Measurements from ENCODE around the gene TMEM91.
"Not testable (repeated sequence)": the region's sequence is repeated elsewhere in the genome, so short reads cannot be mapped to it uniquely, and the experiment has no call there.

Gene TMEM91

DNA sequence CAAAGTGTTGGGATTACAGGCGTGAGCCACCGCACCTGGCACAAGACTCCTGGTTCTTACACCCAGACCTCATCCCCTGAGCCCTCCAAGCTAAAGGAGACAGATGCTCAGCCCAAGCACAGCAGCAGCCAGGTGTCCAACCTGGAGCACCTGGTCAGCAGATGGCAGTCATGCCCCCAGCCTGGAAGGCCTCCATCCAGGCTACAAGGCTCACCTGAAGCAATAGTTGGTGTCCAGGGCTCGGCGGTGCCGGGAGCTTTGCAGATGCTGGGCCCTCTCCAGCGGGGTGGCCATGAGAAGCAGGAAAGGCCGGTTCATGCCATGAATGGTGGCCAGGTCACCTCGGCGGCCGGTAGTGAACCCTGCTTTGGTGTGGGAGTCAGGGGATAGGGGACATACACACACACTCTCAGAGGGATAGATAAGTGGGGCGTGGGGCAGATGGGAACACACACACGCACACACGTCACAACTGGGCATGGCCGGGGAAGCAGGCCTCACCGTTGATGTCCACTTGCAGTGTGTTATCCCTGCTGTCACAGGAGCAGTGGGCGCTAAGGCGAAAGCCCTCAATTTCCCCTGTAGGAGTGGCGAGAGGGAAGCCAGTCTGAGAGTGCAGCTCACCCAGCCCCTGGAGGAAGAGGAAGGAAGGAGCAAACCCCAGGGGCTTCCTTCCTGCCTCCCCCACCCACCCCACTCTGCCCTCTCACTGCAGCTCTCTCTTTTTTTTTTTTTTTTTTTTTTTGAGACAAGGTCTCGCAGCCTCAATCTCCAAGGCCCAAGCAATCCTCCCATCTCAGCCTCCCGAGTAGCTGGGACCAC, 34.5 kb upstream of the TMEM91 start:
- DNase-seq (ENCODE audit: low read depth) = no peak
- TF ChIP-seq MAX (IDR thresholded peaks at IDR 0.05; ENCODE audit: low read depth, low read length) = no peak
- no peak for TF ChIP-seq CTCF (IDR thresholded peaks at IDR 0.05; ENCODE audit: low read depth, low read length)
- no peak for TF ChIP-seq POLR2A (IDR thresholded peaks at IDR 0.05; ENCODE audit: extremely low read depth, insufficient read length)
- TF ChIP-seq MYC (IDR thresholded peaks at IDR 0.05; ENCODE audit: low read depth, low read length) = no peak

DNA sequence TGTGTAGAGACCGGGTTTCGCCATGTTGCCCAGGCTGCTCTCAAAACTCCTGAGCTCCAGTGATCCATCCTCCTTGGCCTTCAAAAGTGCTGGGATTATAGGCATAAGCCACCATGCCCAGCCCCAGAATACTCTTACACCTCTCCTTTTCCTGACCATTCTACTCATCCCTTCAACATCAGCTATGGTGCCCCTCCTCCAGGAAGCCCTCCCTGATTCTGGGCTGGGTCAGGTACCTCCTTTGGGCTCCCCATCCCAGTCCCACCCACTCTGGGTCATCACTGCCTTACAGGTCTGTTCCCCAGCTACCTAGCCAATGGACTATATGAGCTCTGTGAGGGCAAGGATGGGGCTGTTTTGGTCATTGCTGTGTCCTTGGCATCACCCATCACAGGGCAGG, 32.2 kb upstream of the TMEM91 start:
- TF ChIP-seq MYC (IDR thresholded peaks at IDR 0.05; ENCODE audit: low read depth, low read length) = no peak
- TF ChIP-seq MAX (IDR thresholded peaks at IDR 0.05; ENCODE audit: low read depth, low read length) = no peak
- no peak for TF ChIP-seq POLR2A (IDR thresholded peaks at IDR 0.05; ENCODE audit: extremely low read depth, insufficient read length)
- TF ChIP-seq CTCF (IDR thresholded peaks at IDR 0.05; ENCODE audit: low read depth, low read length) = no peak

More for the DNA sequence above, 34.5 kb upstream of the TMEM91 start:
- H3K4me3 ChIP-seq (ENCODE audit: low read depth, low read length) = no peak overlapping the region

DNA sequence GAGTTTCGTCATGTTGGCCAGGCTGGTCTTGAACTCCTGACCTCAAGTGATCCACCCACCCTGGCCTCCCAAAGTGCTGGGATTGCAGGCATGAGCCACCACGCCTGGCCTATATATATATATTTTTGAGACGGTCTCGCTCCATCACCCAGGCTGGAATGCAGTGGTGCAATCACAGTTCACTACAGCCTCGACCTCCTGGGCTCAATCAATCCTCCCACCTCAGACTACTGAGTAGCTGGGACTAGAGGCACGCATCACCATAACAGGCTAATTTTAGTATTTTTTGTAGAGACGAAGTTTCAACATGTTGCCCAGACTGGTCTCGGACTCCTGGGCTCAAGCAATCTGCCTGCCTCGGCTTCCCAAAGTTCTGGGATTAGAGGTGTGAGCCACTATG, 29.4 kb upstream of the TMEM91 start:
- not testable (repeated sequence) for DNase-seq (ENCODE audit: low read depth); H3K4me3 ChIP-seq (ENCODE audit: low read depth, low read length)

More for the DNA sequence above, 32.2 kb upstream of the TMEM91 start:
- no peak for DNase-seq (ENCODE audit: low read depth)
- no peak overlapping the region for H3K4me3 ChIP-seq (ENCODE audit: low read depth, low read length)

GRCh38 chr19:41350735-41351338, 25.5 kb upstream of the TMEM91 start:
- TF ChIP-seq MAX (IDR thresholded peaks at IDR 0.05; ENCODE audit: low read depth, low read length) (no peak), POLR2A (IDR thresholded peaks at IDR 0.05; ENCODE audit: extremely low read depth, insufficient read length) (no peak), MYC (IDR thresholded peaks at IDR 0.05; ENCODE audit: low read depth, low read length) (no peak)
- H3K4me3 ChIP-seq (ENCODE audit: low read depth, low read length) = peak overlapping the region; percentile 79
- no peak for DNase-seq (ENCODE audit: low read depth)

- DNase-seq (ENCODE audit: low read depth) = peak; percentile 62
- peak; percentile 63; the same call in 1 of the 2 replicates for TF ChIP-seq MAX (IDR thresholded peaks at IDR 0.05; ENCODE audit: low read depth, low read length)
- TF ChIP-seq MYC (IDR thresholded peaks at IDR 0.05; ENCODE audit: low read depth, low read length) = no peak
- TF ChIP-seq CTCF (IDR thresholded peaks at IDR 0.05; ENCODE audit: low read depth, low read length) = no peak
- no peak for TF ChIP-seq POLR2A (IDR thresholded peaks at IDR 0.05; ENCODE audit: extremely low read depth, insufficient read length)
- peak overlapping the region; percentile 79 for H3K4me3 ChIP-seq (ENCODE audit: low read depth, low read length)
Observed at GRCh38 chr19:41351339-41352245, 24.7 kb upstream of the TMEM91 start.

DNA sequence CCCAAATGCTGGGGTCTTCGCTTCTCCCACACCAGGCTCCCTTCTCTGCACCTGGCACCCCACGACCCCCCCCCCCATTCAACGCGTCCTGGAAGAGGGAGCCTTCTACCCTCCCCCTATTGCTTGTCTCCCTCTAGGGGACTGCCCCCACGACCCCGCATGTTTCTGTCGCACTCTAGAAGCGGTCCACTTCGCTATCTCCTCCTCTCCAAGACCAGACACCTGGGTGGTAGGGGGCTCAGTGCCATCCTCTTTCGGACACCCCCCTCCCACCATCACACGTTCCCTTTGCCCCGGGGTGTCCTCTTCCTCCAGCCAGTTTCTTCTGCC, 24.1 kb upstream of the TMEM91 start:
- no peak for DNase-seq (ENCODE audit: low read depth)
- peak overlapping the region; percentile 79 for H3K4me3 ChIP-seq (ENCODE audit: low read depth, low read length)
- TF ChIP-seq CTCF (IDR thresholded peaks at IDR 0.05; ENCODE audit: low read depth, low read length) = no peak
- TF ChIP-seq MYC (IDR thresholded peaks at IDR 0.05; ENCODE audit: low read depth, low read length) = no peak
- TF ChIP-seq POLR2A (IDR thresholded peaks at IDR 0.05; ENCODE audit: extremely low read depth, insufficient read length) = no peak
- TF ChIP-seq MAX (IDR thresholded peaks at IDR 0.05; ENCODE audit: low read depth, low read length) = no peak
